ENCODE results near the gene MUC5B. TPM values are rescaled to one million over a fixed set of nuclear protein-coding genes. Genes with fewer than 3 reads are reported as not detected.
A peak's percentile ranks its signal among the peaks of the same experiment; 100 is the strongest.

Gene MUC5B
- total and polyA plus RNA-seq, 8 donors = 0.06 to 33.4 (median 0.27) TPM

DNA sequence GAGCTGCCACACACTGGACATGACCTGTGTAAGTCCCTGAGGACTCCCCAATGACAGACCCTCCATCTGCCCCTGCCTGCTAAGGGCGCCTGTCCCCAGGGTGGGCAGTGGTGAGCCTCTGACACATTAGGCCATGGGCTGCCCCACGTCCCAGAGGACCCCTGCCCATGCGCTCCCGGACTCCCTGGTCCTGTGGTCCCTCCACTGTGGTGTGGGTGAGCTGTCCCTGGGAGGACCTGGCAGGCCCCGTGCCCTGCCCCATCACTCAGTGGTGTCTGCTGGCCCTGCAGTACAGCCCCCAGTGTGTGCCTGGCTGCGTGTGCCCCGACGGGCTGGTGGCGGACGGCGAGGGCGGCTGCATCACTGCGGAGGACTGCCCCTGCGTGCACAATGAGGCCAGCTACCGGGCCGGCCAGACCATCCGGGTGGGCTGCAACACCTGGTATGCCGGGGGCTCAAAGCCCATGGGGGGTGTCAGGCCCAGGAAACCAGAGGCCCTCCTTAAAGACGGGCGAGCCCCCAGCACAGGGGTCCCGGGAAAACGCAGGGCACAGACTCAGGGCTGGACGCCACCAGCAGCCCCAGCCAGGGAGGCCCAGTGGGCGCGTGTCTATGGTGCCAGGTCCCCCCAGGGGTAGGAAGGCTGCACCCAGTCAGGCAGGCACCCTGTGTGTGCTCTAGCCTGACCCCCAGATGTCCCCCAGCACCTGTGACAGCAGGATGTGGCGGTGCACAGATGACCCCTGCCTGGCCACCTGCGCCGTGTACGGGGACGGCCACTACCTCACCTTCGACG is 46.4 kb upstream of the MUC5B start:
- Histone ChIP-seq H3K27me3 (peaks cover 0 to 30% of the 10 kb centered on the region in 2 donors), H3K36me3 (no peaks in the 10 kb centered on the region), H3K4me1 (no peaks in the 10 kb centered on the region), H3K4me3 (no peak overlapping the region), H3K9me3 (no peaks in the 10 kb centered on the region), H3K27ac (no peak overlapping the region)
- TF ChIP-seq, protein P1, sequence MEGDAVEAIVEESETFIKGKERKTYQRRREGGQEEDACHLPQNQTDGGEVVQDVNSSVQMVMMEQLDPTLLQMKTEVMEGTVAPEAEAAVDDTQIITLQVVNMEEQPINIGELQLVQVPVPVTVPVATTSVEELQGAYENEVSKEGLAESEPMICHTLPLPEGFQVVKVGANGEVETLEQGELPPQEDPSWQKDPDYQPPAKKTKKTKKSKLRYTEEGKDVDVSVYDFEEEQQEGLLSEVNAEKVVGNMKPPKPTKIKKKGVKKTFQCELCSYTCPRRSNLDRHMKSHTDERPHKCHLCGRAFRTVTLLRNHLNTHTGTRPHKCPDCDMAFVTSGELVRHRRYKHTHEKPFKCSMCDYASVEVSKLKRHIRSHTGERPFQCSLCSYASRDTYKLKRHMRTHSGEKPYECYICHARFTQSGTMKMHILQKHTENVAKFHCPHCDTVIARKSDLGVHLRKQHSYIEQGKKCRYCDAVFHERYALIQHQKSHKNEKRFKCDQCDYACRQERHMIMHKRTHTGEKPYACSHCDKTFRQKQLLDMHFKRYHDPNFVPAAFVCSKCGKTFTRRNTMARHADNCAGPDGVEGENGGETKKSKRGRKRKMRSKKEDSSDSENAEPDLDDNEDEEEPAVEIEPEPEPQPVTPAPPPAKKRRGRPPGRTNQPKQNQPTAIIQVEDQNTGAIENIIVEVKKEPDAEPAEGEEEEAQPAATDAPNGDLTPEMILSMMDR (IDR thresholded peaks at IDR 0.05) = no peak
- intact Hi-C loops (cut with DNase I) = no loop called here
- peak in 1 of 4 donors; percentile 59 for DNase-seq
- no peak for ATAC-seq

- no peak overlapping the region for H3K4me3 ChIP-seq
- H3K4me1 ChIP-seq = no peaks in the 10 kb centered on the region
- intact Hi-C loops (cut with DNase I) = no loop called here
- no peak overlapping the region for H3K27ac ChIP-seq
- peaks cover 0 to 38% of the 10 kb centered on the region in 2 donors for H3K27me3 ChIP-seq
- ATAC-seq (no peak), DNase-seq (peak in 1 of 4 donors; percentile 56)
- no peaks in the 10 kb centered on the region for H3K36me3 ChIP-seq
- H3K9me3 ChIP-seq = no peaks in the 10 kb centered on the region
- TF ChIP-seq, protein P1 (IDR thresholded peaks at IDR 0.05) = no peak
Observed at GRCh38 chr11:1177020-1177770, 45.7 kb upstream of the MUC5B start.

DNA sequence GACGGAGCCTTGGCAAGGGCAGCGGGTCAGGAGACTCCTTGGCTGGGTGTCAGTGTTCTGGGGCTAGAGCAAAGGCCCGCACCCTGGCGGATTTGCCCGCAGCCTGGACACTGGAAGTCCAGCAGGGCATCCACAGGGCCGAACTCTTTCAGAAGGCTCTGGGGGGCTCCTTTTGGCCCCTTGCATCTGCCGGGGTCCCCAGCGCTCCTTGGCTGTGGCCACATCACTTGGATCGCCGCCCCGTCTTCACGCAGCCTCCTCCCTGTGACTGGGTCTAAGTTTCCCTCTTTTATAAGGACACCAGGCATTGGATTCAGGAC is 45.1 kb upstream of the MUC5B start:
- Histone ChIP-seq H3K9me3 (no peaks in the 10 kb centered on the region), H3K4me1 (no peaks in the 10 kb centered on the region), H3K4me3 (no peak overlapping the region), H3K36me3 (no peaks in the 10 kb centered on the region), H3K27me3 (peaks cover 0 to 41% of the 10 kb centered on the region in 2 donors), H3K27ac (no peak overlapping the region)
- TF ChIP-seq, protein P1 (IDR thresholded peaks at IDR 0.05) = no peak
- intact Hi-C loops (cut with DNase I) = no loop called here
- DNase-seq (peak in 1 of 4 donors; percentile 65), ATAC-seq (no peak)

DNA sequence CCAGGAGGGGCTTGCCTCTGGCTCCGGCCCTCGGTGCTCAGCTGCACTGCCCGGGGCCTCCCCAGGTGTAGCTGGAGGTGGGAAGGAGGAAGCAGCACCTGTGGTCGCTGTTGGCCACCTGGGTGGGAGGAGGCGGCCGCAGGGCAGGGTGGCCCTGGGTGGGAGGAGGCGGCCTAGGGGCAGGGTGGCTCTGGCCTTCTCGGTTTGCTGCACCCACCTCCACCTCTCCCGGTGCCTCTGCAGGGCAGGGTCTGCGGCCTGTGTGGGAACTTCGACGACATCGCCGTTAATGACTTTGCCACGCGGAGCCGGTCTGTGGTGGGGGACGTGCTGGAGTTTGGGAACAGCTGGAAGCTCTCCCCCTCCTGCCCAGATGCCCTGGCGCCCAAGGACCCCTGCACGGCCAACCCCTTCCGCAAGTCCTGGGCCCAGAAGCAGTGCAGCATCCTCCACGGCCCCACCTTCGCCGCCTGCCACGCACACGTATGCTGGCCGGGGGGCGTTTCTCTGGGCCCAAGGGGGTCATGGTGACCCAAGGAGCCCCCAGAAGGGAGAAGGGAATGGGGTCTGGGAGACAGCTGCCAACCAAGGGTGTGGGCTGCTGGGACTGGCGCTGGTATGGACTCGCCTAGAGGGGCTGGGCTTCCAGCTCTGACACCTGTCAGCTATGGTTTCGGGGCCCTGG is 44.5 kb upstream of the MUC5B start:
- Histone ChIP-seq H3K9me3 (no peaks in the 10 kb centered on the region), H3K4me1 (no peaks in the 10 kb centered on the region), H3K27ac (no peak overlapping the region), H3K27me3 (peaks cover 0 to 41% of the 10 kb centered on the region in 2 donors), H3K4me3 (no peak overlapping the region), H3K36me3 (no peaks in the 10 kb centered on the region)
- TF ChIP-seq, protein P1 (IDR thresholded peaks at IDR 0.05) = no peak
- DNase-seq (peak in 1 of 4 donors; percentile 71), ATAC-seq (no peak)
- intact Hi-C loops (cut with DNase I) = no loop called here

- intact Hi-C loops (cut with DNase I) = no loop called here
Observed at GRCh38 chr11:1178906-1179305, 44.0 kb upstream of the MUC5B start.

More at GRCh38 chr11:1178906-1179305, 44.0 kb upstream of the MUC5B start:
- H3K27me3 ChIP-seq = peaks cover 0 to 41% of the 10 kb centered on the region in 2 donors
- no peak for DNase-seq
- TF ChIP-seq, protein P1 (IDR thresholded peaks at IDR 0.05) = no peak
- no peaks in the 10 kb centered on the region for H3K4me1 ChIP-seq
- ATAC-seq = no peak
- no peaks in the 10 kb centered on the region for H3K36me3 ChIP-seq
- H3K4me3 ChIP-seq = no peak overlapping the region
- no peak overlapping the region for H3K27ac ChIP-seq
- H3K9me3 ChIP-seq = no peaks in the 10 kb centered on the region
